Endothelial cell of umbilical vein (primary cell): ENCODE data around the gene MAF. TPM values are rescaled to one million over a fixed set of nuclear protein-coding genes. Genes with fewer than 3 reads are reported as not detected.

Source experiments
- BruUV-seq: library from RNA; stranded (reverse); fragments of 400-500 nt; replicated peaks from 2 replicates; lab custom pipeline; 2021; lab: Mats Ljungman, UMichigan
- CTCF ChIA-PET: fragments of 300-600, 350-600 bp; sonication (Branson Sonifier 250); formaldehyde crosslinking; loops from one replicate; lab custom pipeline; 2021; ENCODE audit warnings: antibody characterized with exemption, inconsistent platforms; lab: Charles Lee
- POLR2A ChIA-PET: fragments of 300-600, 350-600 bp; sonication (Branson Sonifier 250); formaldehyde crosslinking; loops from one replicate; lab custom pipeline; 2021; ENCODE audit warnings: antibody characterized with exemption, inconsistent platforms; lab: Charles Lee
- DNase-seq: peaks from one replicate; pipeline ENCODE4 v3.0.0-alpha.2; 2011; ENCODE audit warnings: low read depth, low spot score
- FAIRE-seq: peaks from 2 replicates; lab custom pipeline; 2011; peaks lifted over from hg19 to GRCh38; lab: Jason Lieb, UNC
- H2AFZ ChIP-seq: 2 replicates; pipeline ENCODE4 v1.6.0; 2012; ENCODE audit warnings: low read depth, low read length, control low read depth, inconsistent platforms
- H3K27ac ChIP-seq: 2 replicates; pipeline ENCODE4 v1.5.1; 2011; ENCODE audit warnings: low read depth, mild to moderate bottlenecking, control low read depth, low read length, moderate library complexity; ENCODE audit not compliant: insufficient read depth
- H3K27me3 ChIP-seq, 2 experiments: 2 replicates each; pipeline versions ENCODE4 v1.6.0 to v1.6.1; 2011; ENCODE audit warnings: low read length in 2 of 2, mixed read lengths in 1 of 2; ENCODE audit not compliant: control insufficient read depth in 2 of 2, insufficient read depth in 2 of 2
- H3K36me3 ChIP-seq, 2 experiments: 2 replicates in 1 of 2; 3 replicates in 1 of 2; pipeline ENCODE4 v1.5.1; 2011; ENCODE audit warnings: low read length in 2 of 2, mild to moderate bottlenecking in 1 of 2, moderate library complexity in 1 of 2; ENCODE audit not compliant: control insufficient read depth in 2 of 2, insufficient read depth in 2 of 2; ENCODE audit errors: extremely low read depth in 1 of 2
- H3K4me1 ChIP-seq: 3 replicates; pipeline ENCODE4 v1.5.1; 2011; ENCODE audit warnings: mild to moderate bottlenecking, low read length; ENCODE audit not compliant: control insufficient read depth, insufficient read depth; ENCODE audit errors: extremely low read depth
- H3K4me2 ChIP-seq: 2 replicates; pipeline ENCODE4 v1.6.1; 2011; ENCODE audit warnings: low read length, control low read depth, mixed read lengths; ENCODE audit not compliant: insufficient read depth
- H3K4me3 ChIP-seq, 3 experiments: fragments of 200-600 bp in 1 of 3; sonication (generic), shearing (Covaris generic) in 1 of 3; replicated peaks in 1 of 3; 2 replicates each; pipeline ENCODE4 v1.5.1; 2011 to 2016; ENCODE audit warnings: control low read depth in 3 of 3, low read length in 3 of 3, mild to moderate bottlenecking in 2 of 3, inconsistent platforms in 1 of 3, low read depth in 1 of 3, moderate library complexity in 1 of 3; ENCODE audit not compliant: insufficient read depth in 1 of 3
- H3K79me2 ChIP-seq: 2 replicates; pipeline ENCODE4 v1.6.0; 2012; ENCODE audit warnings: low read length, inconsistent platforms; ENCODE audit not compliant: control insufficient read depth, insufficient read depth
- H3K9ac ChIP-seq: replicated peaks from 2 replicates; pipeline ENCODE3; 2011; ENCODE audit warnings: low read length, control low read depth; ENCODE audit not compliant: insufficient read depth; ENCODE audit errors: extremely low read depth
- H3K9me1 ChIP-seq: replicated peaks from 3 replicates; pipeline ENCODE4 v1.6.0; 2011; ENCODE audit warnings: mild to moderate bottlenecking, low read length; ENCODE audit not compliant: control insufficient read depth, insufficient read depth; ENCODE audit errors: extremely low read depth
- H3K9me3 ChIP-seq: replicated peaks from 2 replicates; pipeline ENCODE4 v1.5.1; 2012; ENCODE audit warnings: low read length, inconsistent platforms; ENCODE audit not compliant: control insufficient read depth, insufficient read depth
- H4K20me1 ChIP-seq: replicated peaks from 2 replicates; pipeline ENCODE3; 2011; ENCODE audit warnings: mild to moderate bottlenecking, low read length; ENCODE audit not compliant: control insufficient read depth, insufficient read depth; ENCODE audit errors: extremely low read depth
- CTCF ChIP-seq, 2 donors: IDR thresholded peaks; 1 replicate in 1 of 2; 2 replicates in 1 of 2; pipeline ENCODE4 v1.5.1; 2011; ENCODE audit warnings: low read length in 2 of 2, mild to moderate bottlenecking in 2 of 2, moderate library complexity in 2 of 2, control low read depth in 1 of 2, inconsistent platforms in 1 of 2, low read depth in 1 of 2; ENCODE audit not compliant: insufficient read depth in 1 of 2; ENCODE audit errors: extremely low read depth in 1 of 2
- EZH2 ChIP-seq: IDR thresholded peaks from 2 replicates; pipeline ENCODE4 v1.6.1; 2012; ENCODE audit warnings: borderline replicate concordance, low read depth, mild to moderate bottlenecking, moderate library complexity, low read length, inconsistent platforms; ENCODE audit not compliant: severe bottlenecking
- FOS ChIP-seq: IDR thresholded peaks from 2 replicates; pipeline ENCODE4 v1.6.1; 2011; ENCODE audit warnings: mild to moderate bottlenecking, low read length, moderate library complexity, borderline replicate concordance; ENCODE audit not compliant: insufficient read depth
- GATA2 ChIP-seq: IDR thresholded peaks from 2 replicates; pipeline ENCODE4 v1.7.0; 2011; ENCODE audit warnings: low read depth, mild to moderate bottlenecking, moderate library complexity, mixed read lengths, low read length; ENCODE audit not compliant: insufficient read length, insufficient read depth
- JUN ChIP-seq: IDR thresholded peaks from 2 replicates; pipeline ENCODE4 v1.6.1; 2011; ENCODE audit warnings: borderline replicate concordance, low read depth; ENCODE audit not compliant: insufficient read length, insufficient read depth
- MAX ChIP-seq: IDR thresholded peaks from 2 replicates; pipeline ENCODE4 v1.6.1; 2011; ENCODE audit not compliant: insufficient read depth, insufficient read length
- MYC ChIP-seq: IDR thresholded peaks from one replicate; pipeline ENCODE4 v1.6.1; 2011; ENCODE audit warnings: mild to moderate bottlenecking, low read depth, low read length
- POLR2A ChIP-seq: IDR thresholded peaks from 2 replicates; pipeline ENCODE4 v1.6.1; 2012; ENCODE audit warnings: low read depth, mild to moderate bottlenecking, control low read depth, low read length
- POLR2AphosphoS5 ChIP-seq: IDR thresholded peaks from 2 replicates; pipeline ENCODE4 v1.6.1; 2012; ENCODE audit warnings: low read depth, mild to moderate bottlenecking, control low read depth, low read length, moderate library complexity; ENCODE audit not compliant: insufficient read depth
- dilution Hi-C: fragments of 300-500 bp; cut with MboI; formaldehyde crosslinking; loops from one replicate; pipeline ENCODE4 v1.15.0; 2019; ENCODE audit warnings: low sequenced_read_pairs; ENCODE audit not compliant: extremely low pct_ligation_motif_present
- intact Hi-C: fragments of 100-400 bp; cut with micrococcal nuclease; formaldehyde crosslinking; loops from one replicate; pipeline ENCODE4 v1.10.0; 2022
- polyA plus RNA-seq, 4 experiments: library from polyadenylated mRNA; depleted of rRNA in 3 of 4; stranded (reverse) in 3 of 4; unstranded in 1 of 4; fragments of >200 nt; gene quantifications; 2 replicates each; pipeline versions ENCODE4 v1.2.1 to v1.2.3, GENCODE V29; 2011 to 2012; ENCODE audit warnings: missing spikeins in 1 of 4
- total RNA-seq: library from RNA; stranded (reverse); gene quantifications from 2 replicates; pipeline ENCODE4 v1.2.3, GENCODE V29; 2021

The MAF gene
- total and polyA plus RNA-seq, 2 donors (not counting 3 experiments of a cell fraction or from before 2014, with no cell fraction given) = 0.04 to 0.33 TPM

GRCh38 chr16:79598063-79598347 is 2.5 kb downstream of the MAF start:
- POLR2A ChIA-PET = no interaction called here
- H3K79me2 ChIP-seq = no peaks in the 10 kb centered on the region
- no peak for DNase-seq
- dilution Hi-C loops (no loop called here), intact Hi-C loops (no loop called here)
- H3K27me3 ChIP-seq = peaks cover 22 to 33% of the 10 kb centered on the region in 2 experiments
- CTCF ChIA-PET = interaction anchor here (0.9 kb wide), 1 partner anchor 868 kb away, joined by 3 read pairs; no protein-coding TSS in a partner anchor
- H3K4me3 ChIP-seq = no peak overlapping the region
- no TSS peak for BruUV-seq
- no peak for TF ChIP-seq JUN
- no peak for TF ChIP-seq POLR2AphosphoS5
- no peak for TF ChIP-seq EZH2
- no peak for TF ChIP-seq CTCF (IDR thresholded peaks at IDR 0.05; ENCODE audit: extremely low read depth in 1 of 2, insufficient read depth in 1 of 2, low read depth in 1 of 2, low read length in 2 of 2)
- TF ChIP-seq MYC = no peak
- no peak for TF ChIP-seq GATA2
- no peak for TF ChIP-seq MAX
- no peak for TF ChIP-seq FOS
- TF ChIP-seq POLR2A = no peak
- no peak overlapping the region for H3K9ac ChIP-seq
- FAIRE-seq = no peak
- H4K20me1 ChIP-seq = no peaks in the 10 kb centered on the region
- no peaks in the 10 kb centered on the region for H3K4me1 ChIP-seq
- no peak overlapping the region for H3K4me2 ChIP-seq
- H3K9me1 ChIP-seq = no peaks in the 10 kb centered on the region
- H2AFZ ChIP-seq = no peak overlapping the region
- no peak overlapping the region for H3K27ac ChIP-seq
- H3K9me3 ChIP-seq = no peaks in the 10 kb centered on the region
- no peaks in the 10 kb centered on the region for H3K36me3 ChIP-seq
